Spleen (tissue), 7 donors: Measurements from ENCODE around the gene GNG4.

Source experiments
- CTCF ChIP-seq, 11 experiments: fragments of 200-600 bp in 7 of 11; fragments of 450-650 bp in 4 of 11; sonication (generic) in 4 of 11; IDR thresholded peaks in 8 of 11; conservative IDR thresholded peaks in 3 of 11; 1 replicate in 7 of 11; 2 replicates in 4 of 11; pipeline versions ENCODE4 v1.4.0 to v1.8.0; 2016 to 2021; ENCODE audit warnings: antibody characterized with exemption in 11 of 11, inconsistent platforms in 4 of 11, mild to moderate bottlenecking in 1 of 11
- POLR2A ChIP-seq, 3 donors: fragments of 450-650 bp; IDR thresholded peaks; one replicate each; pipeline ENCODE4 v1.5.1; 2017; ENCODE audit warnings: antibody characterized with exemption in 3 of 3, mild to moderate bottlenecking in 1 of 3
- donor health status: DM: no; HTN: no; CAD: no; lungs with moderate emphysema.
- donor health status: DM: no; HTN: no; CAD: no.
- donor health status: DM: no; HTN: no; CAD: no.

GRCh38 chr1:235637756-235638534 lies 11.6 kb downstream of the GNG4 start:
- no peak for TF ChIP-seq CTCF (IDR thresholded peaks at IDR 0.05 in 8 of 11, conservative IDR thresholded peaks at IDR 0.05 in 3 of 11)
- no peak for TF ChIP-seq POLR2A (IDR thresholded peaks at IDR 0.05)
